Measurements from ENCODE around the gene PDE8B.

PDE8B gene

GRCh38 chr5:77368367-77368766 is 157.9 kb downstream of the PDE8B start:
- Histone ChIP-seq H2AFZ (ENCODE audit: low read length) (no peak overlapping the region), H2BK12ac (ENCODE audit: low read length) (no peak overlapping the region), H3K14ac (ENCODE audit: low read length) (no peak overlapping the region), H3K79me1 (ENCODE audit: low read depth, low read length) (no peaks in the 10 kb centered on the region), H2BK15ac (ENCODE audit: low read length) (no peak overlapping the region), H3K9ac (ENCODE audit: low read depth, low read length, poor library complexity) (no peak overlapping the region), H2BK120ac (ENCODE audit: low read depth, low read length) (no peak overlapping the region), H3K4me1 (ENCODE audit: control insufficient read depth in 2 of 2, insufficient read depth in 1 of 2, low read depth in 1 of 2, low read length in 2 of 2) (no peaks in the 10 kb centered on the region), H3K27me3 (ENCODE audit: control insufficient read depth in 3 of 3, insufficient read depth in 3 of 3, low read depth in 1 of 3, low read length in 3 of 3) (no peaks in the 10 kb centered on the region), H2AK5ac (ENCODE audit: low read depth, low read length) (no peak overlapping the region), H3K36me3 (replicated peaks in 1 of 2; ENCODE audit: control insufficient read depth in 2 of 2, insufficient read depth in 2 of 2, low read length in 2 of 2) (no peaks in the 10 kb centered on the region), H3K9me3 (replicated peaks in 1 of 2; ENCODE audit: control insufficient read depth in 2 of 2, insufficient read depth in 1 of 2, low read depth in 1 of 2, low read length in 2 of 2) (no peaks in the 10 kb centered on the region), H3K23ac (ENCODE audit: low read depth, low read length, poor library complexity) (no peak overlapping the region), H3K18ac (ENCODE audit: low read length) (no peak overlapping the region), H4K8ac (ENCODE audit: low read depth, low read length) (no peak overlapping the region), H2BK5ac (ENCODE audit: low read length) (no peak overlapping the region), H3K4me2 (ENCODE audit: insufficient read depth, low read length, poor library complexity, severe bottlenecking) (no peak overlapping the region), H3K27ac (replicated peaks; ENCODE audit: low read length) (no peak overlapping the region), H4K91ac (ENCODE audit: low read depth, low read length, poor library complexity) (no peak overlapping the region), H3K4me3 (ENCODE audit: low read length in 2 of 2) (no peak overlapping the region), H3K4ac (ENCODE audit: low read length) (no peak overlapping the region)
- DNase-seq (ENCODE audit: low spot score) = no peak
- WGBS, 2 donors (ENCODE audit: extremely low coverage in 2 of 2, insufficient read length in 2 of 2, insufficient replicate concordance in 1 of 2) = no CpG with 5 or more reads among the region's 5 CpGs

- no peak overlapping the region for H3K27ac ChIP-seq (replicated peaks; ENCODE audit: low read length)
Observed at GRCh38 chr5:77369566-77369965, 159.1 kb downstream of the PDE8B start.

GRCh38 chr5:77374686-77375085 is 164.2 kb downstream of the PDE8B start:
- DNase-seq (ENCODE audit: low spot score) = no peak
- no peak overlapping the region for H3K9ac ChIP-seq (ENCODE audit: low read depth, low read length, poor library complexity)
- no peaks in the 10 kb centered on the region for H3K4me1 ChIP-seq (ENCODE audit: control insufficient read depth in 2 of 2, insufficient read depth in 1 of 2, low read depth in 1 of 2, low read length in 2 of 2)
- H3K4ac ChIP-seq (ENCODE audit: low read length) = no peak overlapping the region
- no peak overlapping the region for H2BK15ac ChIP-seq (ENCODE audit: low read length)
- H2BK120ac ChIP-seq (ENCODE audit: low read depth, low read length) = no peak overlapping the region
- no peak overlapping the region for H2BK12ac ChIP-seq (ENCODE audit: low read length)
- no peaks in the 10 kb centered on the region for H3K79me1 ChIP-seq (ENCODE audit: low read depth, low read length)
- no peak overlapping the region for H4K8ac ChIP-seq (ENCODE audit: low read depth, low read length)
- H2AK5ac ChIP-seq (ENCODE audit: low read depth, low read length) = no peak overlapping the region
- no CpG with 5 or more reads among the region's 3 CpGs for WGBS, 2 donors (ENCODE audit: extremely low coverage in 2 of 2, insufficient read length in 2 of 2, insufficient replicate concordance in 1 of 2)
- no peak overlapping the region for H3K4me3 ChIP-seq (ENCODE audit: low read length in 2 of 2)
- no peak overlapping the region for H3K14ac ChIP-seq (ENCODE audit: low read length)
- H3K27ac ChIP-seq (replicated peaks; ENCODE audit: low read length) = no peak overlapping the region
- no peak overlapping the region for H3K23ac ChIP-seq (ENCODE audit: low read depth, low read length, poor library complexity)
- no peak overlapping the region for H2BK5ac ChIP-seq (ENCODE audit: low read length)
- H3K4me2 ChIP-seq (ENCODE audit: insufficient read depth, low read length, poor library complexity, severe bottlenecking) = no peak overlapping the region
- H2AFZ ChIP-seq (ENCODE audit: low read length) = no peak overlapping the region
- peaks cover 0 to 3% (median 0%) of the 10 kb centered on the region in 3 experiments for H3K27me3 ChIP-seq (ENCODE audit: control insufficient read depth in 3 of 3, insufficient read depth in 3 of 3, low read depth in 1 of 3, low read length in 3 of 3)
- no peak overlapping the region for H4K91ac ChIP-seq (ENCODE audit: low read depth, low read length, poor library complexity)
- no peaks in the 10 kb centered on the region for H3K36me3 ChIP-seq (replicated peaks in 1 of 2; ENCODE audit: control insufficient read depth in 2 of 2, insufficient read depth in 2 of 2, low read length in 2 of 2)
- no peaks in the 10 kb centered on the region for H3K9me3 ChIP-seq (replicated peaks in 1 of 2; ENCODE audit: control insufficient read depth in 2 of 2, insufficient read depth in 1 of 2, low read depth in 1 of 2, low read length in 2 of 2)
- no peak overlapping the region for H3K18ac ChIP-seq (ENCODE audit: low read length)

More at GRCh38 chr5:77369566-77369965, 159.1 kb downstream of the PDE8B start:
- Histone ChIP-seq H3K9me3 (replicated peaks in 1 of 2; ENCODE audit: control insufficient read depth in 2 of 2, insufficient read depth in 1 of 2, low read depth in 1 of 2, low read length in 2 of 2) (no peaks in the 10 kb centered on the region), H4K91ac (ENCODE audit: low read depth, low read length, poor library complexity) (no peak overlapping the region), H2AK5ac (ENCODE audit: low read depth, low read length) (no peak overlapping the region), H3K23ac (ENCODE audit: low read depth, low read length, poor library complexity) (no peak overlapping the region), H2BK120ac (ENCODE audit: low read depth, low read length) (no peak overlapping the region), H2BK15ac (ENCODE audit: low read length) (no peak overlapping the region), H3K4me2 (ENCODE audit: insufficient read depth, low read length, poor library complexity, severe bottlenecking) (no peak overlapping the region), H3K79me1 (ENCODE audit: low read depth, low read length) (no peaks in the 10 kb centered on the region), H3K14ac (ENCODE audit: low read length) (no peak overlapping the region), H3K27me3 (ENCODE audit: control insufficient read depth in 3 of 3, insufficient read depth in 3 of 3, low read depth in 1 of 3, low read length in 3 of 3) (no peaks in the 10 kb centered on the region), H3K4me1 (ENCODE audit: control insufficient read depth in 2 of 2, insufficient read depth in 1 of 2, low read depth in 1 of 2, low read length in 2 of 2) (no peaks in the 10 kb centered on the region), H2BK12ac (ENCODE audit: low read length) (no peak overlapping the region), H3K9ac (ENCODE audit: low read depth, low read length, poor library complexity) (no peak overlapping the region), H3K36me3 (replicated peaks in 1 of 2; ENCODE audit: control insufficient read depth in 2 of 2, insufficient read depth in 2 of 2, low read length in 2 of 2) (no peaks in the 10 kb centered on the region), H2AFZ (ENCODE audit: low read length) (no peak overlapping the region), H3K4me3 (ENCODE audit: low read length in 2 of 2) (no peak overlapping the region), H3K18ac (ENCODE audit: low read length) (no peak overlapping the region), H3K4ac (ENCODE audit: low read length) (no peak overlapping the region), H4K8ac (ENCODE audit: low read depth, low read length) (no peak overlapping the region), H2BK5ac (ENCODE audit: low read length) (no peak overlapping the region)
- no peak for DNase-seq (ENCODE audit: low spot score)
- WGBS, 2 donors (ENCODE audit: extremely low coverage in 2 of 2, insufficient read length in 2 of 2, insufficient replicate concordance in 1 of 2) = no CpG with 5 or more reads among the region's 2 CpGs

- no peak overlapping the region for H3K4me2 ChIP-seq (ENCODE audit: insufficient read depth, low read length, poor library complexity, severe bottlenecking)
- H3K36me3 ChIP-seq (replicated peaks in 1 of 2; ENCODE audit: control insufficient read depth in 2 of 2, insufficient read depth in 2 of 2, low read length in 2 of 2) = no peaks in the 10 kb centered on the region
- H3K27me3 ChIP-seq (ENCODE audit: control insufficient read depth in 3 of 3, insufficient read depth in 3 of 3, low read depth in 1 of 3, low read length in 3 of 3) = peaks cover 0 to 7% (median 2%) of the 10 kb centered on the region in 3 experiments
- H2BK15ac ChIP-seq (ENCODE audit: low read length) = no peak overlapping the region
- no peak overlapping the region for H3K18ac ChIP-seq (ENCODE audit: low read length)
- H4K91ac ChIP-seq (ENCODE audit: low read depth, low read length, poor library complexity) = no peak overlapping the region
- H2BK120ac ChIP-seq (ENCODE audit: low read depth, low read length) = no peak overlapping the region
- H2AK5ac ChIP-seq (ENCODE audit: low read depth, low read length) = no peak overlapping the region
- H3K79me1 ChIP-seq (ENCODE audit: low read depth, low read length) = no peaks in the 10 kb centered on the region
- H2BK12ac ChIP-seq (ENCODE audit: low read length) = no peak overlapping the region
- no peak for DNase-seq (ENCODE audit: low spot score)
- H3K23ac ChIP-seq (ENCODE audit: low read depth, low read length, poor library complexity) = no peak overlapping the region
- H2AFZ ChIP-seq (ENCODE audit: low read length) = no peak overlapping the region
- H4K8ac ChIP-seq (ENCODE audit: low read depth, low read length) = no peak overlapping the region
- no peak overlapping the region for H3K14ac ChIP-seq (ENCODE audit: low read length)
- WGBS, 2 donors (ENCODE audit: extremely low coverage in 2 of 2, insufficient read length in 2 of 2, insufficient replicate concordance in 1 of 2) = no CpG with 5 or more reads among the region's 5 CpGs
- H3K9ac ChIP-seq (ENCODE audit: low read depth, low read length, poor library complexity) = no peak overlapping the region
- H2BK5ac ChIP-seq (ENCODE audit: low read length) = no peak overlapping the region
- peaks cover 0 to 4% of the 10 kb centered on the region in 2 donors for H3K4me1 ChIP-seq (ENCODE audit: control insufficient read depth in 2 of 2, insufficient read depth in 1 of 2, low read depth in 1 of 2, low read length in 2 of 2)
- no peaks in the 10 kb centered on the region for H3K9me3 ChIP-seq (replicated peaks in 1 of 2; ENCODE audit: control insufficient read depth in 2 of 2, insufficient read depth in 1 of 2, low read depth in 1 of 2, low read length in 2 of 2)
- H3K4ac ChIP-seq (ENCODE audit: low read length) = no peak overlapping the region
- H3K4me3 ChIP-seq (ENCODE audit: low read length in 2 of 2) = no peak overlapping the region
- H3K27ac ChIP-seq (replicated peaks; ENCODE audit: low read length) = no peak overlapping the region
Observed at GRCh38 chr5:77376609-77377300, 166.3 kb downstream of the PDE8B start.
